ENCODE data around the gene CNNM1. TPM values are rescaled to one million over a fixed set of nuclear protein-coding genes. Genes with fewer than 3 reads are reported as not detected.

Gene CNNM1
- total and polyA plus RNA-seq, 2 donors from 2014 or later: 0.49 to 0.85 TPM

DNA sequence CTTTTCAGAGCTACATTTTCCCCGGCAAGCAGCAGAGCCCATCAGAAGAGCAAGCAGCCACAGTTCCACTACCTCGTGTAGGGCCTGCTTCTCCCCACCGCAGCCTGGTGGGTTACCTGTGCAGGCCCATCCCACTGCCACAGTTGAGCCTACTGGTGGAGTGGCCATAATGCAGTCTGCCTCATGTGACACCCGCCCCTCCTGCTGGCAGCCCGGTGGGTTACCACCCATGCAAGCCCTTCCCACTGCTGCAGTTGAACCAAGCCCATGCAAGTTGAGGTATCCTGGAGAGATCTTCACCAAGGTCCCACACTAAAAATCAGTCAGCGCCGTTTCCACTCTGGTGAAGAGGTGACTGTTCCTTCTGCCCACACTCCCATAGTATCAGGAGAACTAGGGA, 32.1 kb upstream of the CNNM1 start:
- no peak for DNase-seq
- H3K9ac ChIP-seq (ENCODE audit: low read length in 3 of 3): no peak overlapping the region
- H3K27ac ChIP-seq (ENCODE audit: low read depth in 2 of 2, low read length in 2 of 2): no peak overlapping the region
- H3K9me3 ChIP-seq (ENCODE audit: control insufficient read depth in 2 of 3, insufficient read depth in 1 of 3, low read length in 3 of 3): no peaks in the 10 kb centered on the region
- H3K36me3 ChIP-seq (ENCODE audit: control insufficient read depth in 2 of 3, insufficient read depth in 3 of 3, low read length in 3 of 3): no peaks in the 10 kb centered on the region
- no peaks in the 10 kb centered on the region for H3K4me1 ChIP-seq (ENCODE audit: control insufficient read depth in 2 of 3, insufficient read depth in 2 of 3, low read depth in 1 of 3, low read length in 3 of 3)
- H3K27me3 ChIP-seq (ENCODE audit: control insufficient read depth, insufficient read depth, low read length): no peaks in the 10 kb centered on the region
- intact Hi-C loops (cut with DNase I): no loop called here
- H3K4me3 ChIP-seq (ENCODE audit: low read length in 3 of 3): no peak overlapping the region
- no peak for FAIRE-seq
- TF ChIP-seq, protein P1, sequence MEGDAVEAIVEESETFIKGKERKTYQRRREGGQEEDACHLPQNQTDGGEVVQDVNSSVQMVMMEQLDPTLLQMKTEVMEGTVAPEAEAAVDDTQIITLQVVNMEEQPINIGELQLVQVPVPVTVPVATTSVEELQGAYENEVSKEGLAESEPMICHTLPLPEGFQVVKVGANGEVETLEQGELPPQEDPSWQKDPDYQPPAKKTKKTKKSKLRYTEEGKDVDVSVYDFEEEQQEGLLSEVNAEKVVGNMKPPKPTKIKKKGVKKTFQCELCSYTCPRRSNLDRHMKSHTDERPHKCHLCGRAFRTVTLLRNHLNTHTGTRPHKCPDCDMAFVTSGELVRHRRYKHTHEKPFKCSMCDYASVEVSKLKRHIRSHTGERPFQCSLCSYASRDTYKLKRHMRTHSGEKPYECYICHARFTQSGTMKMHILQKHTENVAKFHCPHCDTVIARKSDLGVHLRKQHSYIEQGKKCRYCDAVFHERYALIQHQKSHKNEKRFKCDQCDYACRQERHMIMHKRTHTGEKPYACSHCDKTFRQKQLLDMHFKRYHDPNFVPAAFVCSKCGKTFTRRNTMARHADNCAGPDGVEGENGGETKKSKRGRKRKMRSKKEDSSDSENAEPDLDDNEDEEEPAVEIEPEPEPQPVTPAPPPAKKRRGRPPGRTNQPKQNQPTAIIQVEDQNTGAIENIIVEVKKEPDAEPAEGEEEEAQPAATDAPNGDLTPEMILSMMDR (IDR thresholded peaks at IDR 0.05; ENCODE audit: borderline replicate concordance, extremely low read depth, insufficient read depth): no peak

- intact Hi-C loops (cut with DNase I): no loop called here
- TF ChIP-seq, protein P1 (IDR thresholded peaks at IDR 0.05; ENCODE audit: borderline replicate concordance, extremely low read depth, insufficient read depth): no peak
- FAIRE-seq (no peak), DNase-seq (peak in 2 of 5 donors; percentile 8 to 51)
- no peak overlapping the region for H3K9ac ChIP-seq (ENCODE audit: low read length in 3 of 3)
- H3K36me3 ChIP-seq (ENCODE audit: control insufficient read depth in 2 of 3, insufficient read depth in 3 of 3, low read length in 3 of 3): no peaks in the 10 kb centered on the region
- H3K27ac ChIP-seq (ENCODE audit: low read depth in 2 of 2, low read length in 2 of 2): no peak overlapping the region
- no peak overlapping the region for H3K4me3 ChIP-seq (ENCODE audit: low read length in 3 of 3)
- H3K4me1 ChIP-seq (ENCODE audit: control insufficient read depth in 2 of 3, insufficient read depth in 2 of 3, low read depth in 1 of 3, low read length in 3 of 3): peaks cover 0 to 4% (median 0%) of the 10 kb centered on the region in 3 donors
- peaks cover 0 to 5% (median 0%) of the 10 kb centered on the region in 3 donors for H3K9me3 ChIP-seq (ENCODE audit: control insufficient read depth in 2 of 3, insufficient read depth in 1 of 3, low read length in 3 of 3)
- H3K27me3 ChIP-seq (ENCODE audit: control insufficient read depth, insufficient read depth, low read length): no peaks in the 10 kb centered on the region
These were observed 25.0 kb upstream of the CNNM1 start for GRCh38 chr10:99303899-99304861.

GRCh38 chr10:99304862-99305229, 24.3 kb upstream of the CNNM1 start:
- FAIRE-seq (no peak), DNase-seq (no peak)
- H3K9me3 ChIP-seq (ENCODE audit: control insufficient read depth in 2 of 3, insufficient read depth in 1 of 3, low read length in 3 of 3): peaks cover 0 to 12% (median 2%) of the 10 kb centered on the region in 3 donors
- no peaks in the 10 kb centered on the region for H3K36me3 ChIP-seq (ENCODE audit: control insufficient read depth in 2 of 3, insufficient read depth in 3 of 3, low read length in 3 of 3)
- peaks cover 0 to 4% (median 0%) of the 10 kb centered on the region in 3 donors for H3K4me1 ChIP-seq (ENCODE audit: control insufficient read depth in 2 of 3, insufficient read depth in 2 of 3, low read depth in 1 of 3, low read length in 3 of 3)
- no peaks in the 10 kb centered on the region for H3K27me3 ChIP-seq (ENCODE audit: control insufficient read depth, insufficient read depth, low read length)
- H3K9ac ChIP-seq (ENCODE audit: low read length in 3 of 3): no peak overlapping the region
- intact Hi-C loops (cut with DNase I): no loop called here
- no peak overlapping the region for H3K27ac ChIP-seq (ENCODE audit: low read depth in 2 of 2, low read length in 2 of 2)
- H3K4me3 ChIP-seq (ENCODE audit: low read length in 3 of 3): no peak overlapping the region
- TF ChIP-seq, protein P1 (IDR thresholded peaks at IDR 0.05; ENCODE audit: borderline replicate concordance, extremely low read depth, insufficient read depth): no peak

Data from kidney (tissue), 14 donors.